ENCODE results near the gene PLBD1. TPM values are rescaled to one million over a fixed set of nuclear protein-coding genes. Genes with fewer than 3 reads are reported as not detected.

PLBD1 gene
- total RNA-seq, 1 experiment from 2014 or later: not detected

GRCh38 chr12:14576896-14577295, 9.2 kb upstream of the PLBD1 start:
- CTCF ChIA-PET: no interaction called here
- no peaks in the 10 kb centered on the region for H3K36me3 ChIP-seq (ENCODE audit: insufficient read depth, low read length, poor library complexity, severe bottlenecking)
- H3K27me3 ChIP-seq (replicated peaks; ENCODE audit: insufficient read depth, low read depth, low read length, poor library complexity): no peaks in the 10 kb centered on the region
- no peak for TF ChIP-seq EZH2 (IDR thresholded peaks at IDR 0.05; ENCODE audit: borderline replicate concordance, low read depth, low read length, poor library complexity, severe bottlenecking)
- TF ChIP-seq, protein P1, sequence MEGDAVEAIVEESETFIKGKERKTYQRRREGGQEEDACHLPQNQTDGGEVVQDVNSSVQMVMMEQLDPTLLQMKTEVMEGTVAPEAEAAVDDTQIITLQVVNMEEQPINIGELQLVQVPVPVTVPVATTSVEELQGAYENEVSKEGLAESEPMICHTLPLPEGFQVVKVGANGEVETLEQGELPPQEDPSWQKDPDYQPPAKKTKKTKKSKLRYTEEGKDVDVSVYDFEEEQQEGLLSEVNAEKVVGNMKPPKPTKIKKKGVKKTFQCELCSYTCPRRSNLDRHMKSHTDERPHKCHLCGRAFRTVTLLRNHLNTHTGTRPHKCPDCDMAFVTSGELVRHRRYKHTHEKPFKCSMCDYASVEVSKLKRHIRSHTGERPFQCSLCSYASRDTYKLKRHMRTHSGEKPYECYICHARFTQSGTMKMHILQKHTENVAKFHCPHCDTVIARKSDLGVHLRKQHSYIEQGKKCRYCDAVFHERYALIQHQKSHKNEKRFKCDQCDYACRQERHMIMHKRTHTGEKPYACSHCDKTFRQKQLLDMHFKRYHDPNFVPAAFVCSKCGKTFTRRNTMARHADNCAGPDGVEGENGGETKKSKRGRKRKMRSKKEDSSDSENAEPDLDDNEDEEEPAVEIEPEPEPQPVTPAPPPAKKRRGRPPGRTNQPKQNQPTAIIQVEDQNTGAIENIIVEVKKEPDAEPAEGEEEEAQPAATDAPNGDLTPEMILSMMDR (conservative IDR thresholded peaks at IDR 0.05; ENCODE audit: low read depth, low read length): no peak
- BruUV-seq (replicated peaks): no TSS peak
- H3K27ac ChIP-seq (ENCODE audit: low read depth, low read length, poor library complexity, severe bottlenecking): no peak overlapping the region
- no peaks in the 10 kb centered on the region for H3K9me3 ChIP-seq (ENCODE audit: low read depth, low read length, poor library complexity, severe bottlenecking)
- H3K4me3 ChIP-seq (ENCODE audit: low read depth, low read length, poor library complexity, severe bottlenecking): no peak overlapping the region
- intact Hi-C loops (cut with micrococcal nuclease; ENCODE audit: unreplicated experiment): no loop called here
- DNase-seq (ENCODE audit: low spot score): no peak
- H3K4me1 ChIP-seq (ENCODE audit: insufficient read depth, low read length, poor library complexity, severe bottlenecking): peaks cover 21% of the 10 kb centered on the region
- POLR2A ChIA-PET (ENCODE audit: low non-redundant PET): interaction anchor here (0.8 kb wide), 1 partner anchor 1290 kb away, joined by 6 read pairs; no protein-coding TSS in a partner anchor

DNA sequence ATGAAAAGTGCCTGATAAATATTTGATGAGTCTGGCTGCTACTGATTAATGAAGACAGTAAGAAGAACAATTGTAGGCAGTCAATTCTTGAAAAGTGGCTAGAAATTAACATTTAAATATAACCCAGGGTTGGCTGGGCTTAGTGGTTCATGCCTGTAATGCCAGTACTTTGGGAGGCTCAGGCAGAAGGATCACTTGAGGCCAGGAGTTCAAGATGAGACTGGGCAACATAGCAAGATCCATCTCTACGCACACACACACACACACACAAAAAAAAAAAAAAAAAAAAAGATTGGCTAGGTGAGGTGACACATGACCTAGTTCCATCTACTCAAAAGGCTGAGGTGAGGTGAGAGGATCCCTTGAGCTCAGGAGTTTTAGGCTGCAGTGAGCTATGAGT, 7.9 kb upstream of the PLBD1 start:
- no peak overlapping the region for H3K27ac ChIP-seq (ENCODE audit: low read depth, low read length, poor library complexity, severe bottlenecking)
- H3K4me1 ChIP-seq (ENCODE audit: insufficient read depth, low read length, poor library complexity, severe bottlenecking): peaks cover 21% of the 10 kb centered on the region
- ChIA-PET CTCF (no interaction called here), POLR2A (ENCODE audit: low non-redundant PET) (no interaction called here)
- no peaks in the 10 kb centered on the region for H3K36me3 ChIP-seq (ENCODE audit: insufficient read depth, low read length, poor library complexity, severe bottlenecking)
- intact Hi-C loops (cut with micrococcal nuclease; ENCODE audit: unreplicated experiment): no loop called here
- no peak for DNase-seq (ENCODE audit: low spot score)
- TF ChIP-seq EZH2 (IDR thresholded peaks at IDR 0.05; ENCODE audit: borderline replicate concordance, low read depth, low read length, poor library complexity, severe bottlenecking): no peak
- TF ChIP-seq, protein P1 (conservative IDR thresholded peaks at IDR 0.05; ENCODE audit: low read depth, low read length): no peak
- H3K4me3 ChIP-seq (ENCODE audit: low read depth, low read length, poor library complexity, severe bottlenecking): no peak overlapping the region
- H3K27me3 ChIP-seq (replicated peaks; ENCODE audit: insufficient read depth, low read depth, low read length, poor library complexity): no peaks in the 10 kb centered on the region
- no peaks in the 10 kb centered on the region for H3K9me3 ChIP-seq (ENCODE audit: low read depth, low read length, poor library complexity, severe bottlenecking)
- BruUV-seq (replicated peaks): no TSS peak

- H3K4me1 ChIP-seq (ENCODE audit: insufficient read depth, low read length, poor library complexity, severe bottlenecking): peaks cover 21% of the 10 kb centered on the region
- H3K36me3 ChIP-seq (ENCODE audit: insufficient read depth, low read length, poor library complexity, severe bottlenecking): no peaks in the 10 kb centered on the region
- H3K27ac ChIP-seq (ENCODE audit: low read depth, low read length, poor library complexity, severe bottlenecking): no peak overlapping the region
- BruUV-seq (replicated peaks): no TSS peak
- no peak for DNase-seq (ENCODE audit: low spot score)
- ChIA-PET POLR2A (ENCODE audit: low non-redundant PET) (no interaction called here), CTCF (no interaction called here)
- H3K9me3 ChIP-seq (ENCODE audit: low read depth, low read length, poor library complexity, severe bottlenecking): no peaks in the 10 kb centered on the region
- no peaks in the 10 kb centered on the region for H3K27me3 ChIP-seq (replicated peaks; ENCODE audit: insufficient read depth, low read depth, low read length, poor library complexity)
- H3K4me3 ChIP-seq (ENCODE audit: low read depth, low read length, poor library complexity, severe bottlenecking): no peak overlapping the region
- intact Hi-C loops (cut with micrococcal nuclease; ENCODE audit: unreplicated experiment): no loop called here
- no peak for TF ChIP-seq EZH2 (IDR thresholded peaks at IDR 0.05; ENCODE audit: borderline replicate concordance, low read depth, low read length, poor library complexity, severe bottlenecking)
- TF ChIP-seq, protein P1 (conservative IDR thresholded peaks at IDR 0.05; ENCODE audit: low read depth, low read length): no peak
Observed at GRCh38 chr12:14573118-14573517, 5.4 kb upstream of the PLBD1 start.

All from A673 (cell line).